Sigmoid colon (tissue), 4 donors: Measurements from ENCODE around the gene CCDC60.

Experiments
- CTCF ChIP-seq, 4 experiments: fragments of 450-650 bp in 3 of 4; fragments of 200-600 bp in 1 of 4; IDR thresholded peaks; one replicate each; pipeline ENCODE4 v1.5.1; 2016 to 2019; ENCODE audit warnings: antibody characterized with exemption in 4 of 4, mild to moderate bottlenecking in 3 of 4, moderate library complexity in 2 of 4
- EP300 ChIP-seq, 4 donors: sonication (generic); formaldehyde crosslinking; IDR thresholded peaks; one replicate each; pipeline ENCODE4 v1.6.1; 2017; ENCODE audit warnings: antibody characterized with exemption in 4 of 4
- POLR2A ChIP-seq, 2 donors: fragments of 450-650 bp; IDR thresholded peaks; one replicate each; pipeline ENCODE4 v1.6.1; 2016; ENCODE audit warnings: antibody characterized with exemption in 2 of 2, mild to moderate bottlenecking in 2 of 2, moderate library complexity in 2 of 2

- no peak for TF ChIP-seq CTCF (IDR thresholded peaks at IDR 0.05)
- no peak for TF ChIP-seq POLR2A (IDR thresholded peaks at IDR 0.05)
- no peak for TF ChIP-seq EP300 (IDR thresholded peaks at IDR 0.05)
These were observed 57.1 kb downstream of the CCDC60 start for GRCh38 chr12:119391673-119392072.
